LHCN-M2 (cell line): ENCODE results near the gene ELAVL4. TPM values are rescaled to one million over a fixed set of nuclear protein-coding genes. Genes with fewer than 3 reads are reported as not detected.

Experiments used
- DNase-seq: peaks from one replicate; pipeline ENCODE4 v3.0.0-alpha.2; 2012; ENCODE audit warnings: low read depth
- total RNA-seq: library from RNA; depleted of rRNA; stranded (reverse); fragments of >200 nt; gene quantifications from 2 replicates; pipeline ENCODE4 v1.2.3, GENCODE V29; 2014

ELAVL4 gene
- total RNA-seq, 1 experiment from 2014 or later = not detected

GRCh38 chr1:50177994-50178393 is 69.3 kb downstream of the ELAVL4 start:
- no peak for DNase-seq

GRCh38 chr1:50179639-50180038 is 70.9 kb downstream of the ELAVL4 start:
- DNase-seq = no peak

GRCh38 chr1:50180367-50180766 is 71.6 kb downstream of the ELAVL4 start:
- no peak for DNase-seq

GRCh38 chr1:50181027-50181663 is 72.4 kb downstream of the ELAVL4 start:
- no peak for DNase-seq

GRCh38 chr1:50183378-50184133 is 74.8 kb downstream of the ELAVL4 start:
- DNase-seq = no peak

GRCh38 chr1:50189369-50189768 is 80.6 kb downstream of the ELAVL4 start:
- DNase-seq = no peak

- no peak for DNase-seq
These were observed 84.3 kb downstream of the ELAVL4 start for GRCh38 chr1:50193002-50193401.

- DNase-seq = no peak
These were observed 86.5 kb downstream of the ELAVL4 start for GRCh38 chr1:50195205-50195604.

- DNase-seq = no peak
These were observed 87.4 kb downstream of the ELAVL4 start for GRCh38 chr1:50196081-50196480.

GRCh38 chr1:50197216-50197615 is 88.5 kb downstream of the ELAVL4 start:
- no peak for DNase-seq

GRCh38 chr1:50208315-50208714 is 99.6 kb downstream of the ELAVL4 start:
- DNase-seq = no peak

GRCh38 chr1:50208756-50209155 is 100.0 kb downstream of the ELAVL4 start:
- DNase-seq = no peak

GRCh38 chr1:50209749-50210148 is 101.0 kb downstream of the ELAVL4 start:
- DNase-seq = no peak

GRCh38 chr1:50213505-50213904 is 104.8 kb downstream of the ELAVL4 start:
- no peak for DNase-seq

- no peak for DNase-seq
These were observed 106.0 kb downstream of the ELAVL4 start for GRCh38 chr1:50214717-50215116.

- DNase-seq = no peak
These were observed 109.8 kb downstream of the ELAVL4 start for GRCh38 chr1:50218344-50219120.

GRCh38 chr1:50228871-50229384 is 120.2 kb downstream of the ELAVL4 start:
- no peak for DNase-seq

GRCh38 chr1:50231209-50231608 is 122.5 kb downstream of the ELAVL4 start:
- no peak for DNase-seq

GRCh38 chr1:50232336-50232735 is 123.6 kb downstream of the ELAVL4 start:
- no peak for DNase-seq

GRCh38 chr1:50236656-50237055 is 127.9 kb downstream of the ELAVL4 start:
- DNase-seq = no peak

GRCh38 chr1:50237056-50237455 is 128.3 kb downstream of the ELAVL4 start:
- no peak for DNase-seq

GRCh38 chr1:50243939-50244338 is 135.2 kb downstream of the ELAVL4 start:
- DNase-seq = no peak
